HepG2 (cell line): ENCODE measurements around the gene RPL26.

Experiments
- IRF9 ChIP-seq: sonication (generic); formaldehyde crosslinking; IDR thresholded peaks from 2 replicates; pipeline ENCODE4 v1.8.0; 2022; ENCODE audit warnings: missing genetic modification reagents, mild to moderate bottlenecking, borderline replicate concordance
- POLR2AphosphoS5 ChIP-seq: IDR thresholded peaks from 2 replicates; pipeline ENCODE4 v1.6.1; 2012; ENCODE audit warnings: low read depth, low read length
- RFX5 ChIP-seq: IDR thresholded peaks from 2 replicates; pipeline ENCODE4 v1.6.1; 2011; ENCODE audit warnings: low read depth, low read length, improper control_type of control experiment
- ZNF609 ChIP-seq: sonication (generic); formaldehyde crosslinking; IDR thresholded peaks from 2 replicates; pipeline ENCODE4 v1.4.0; 2020; ENCODE audit warnings: mild to moderate bottlenecking, missing genetic modification reagents, borderline replicate concordance
- TF ChIP-seq, protein P1 (sequence below): sonication (generic); formaldehyde crosslinking; IDR thresholded peaks from 2 replicates; pipeline ENCODE4 v1.8.1; 2023; ENCODE audit warnings: mild to moderate bottlenecking, missing genetic modification reagents, borderline replicate concordance

DNA sequence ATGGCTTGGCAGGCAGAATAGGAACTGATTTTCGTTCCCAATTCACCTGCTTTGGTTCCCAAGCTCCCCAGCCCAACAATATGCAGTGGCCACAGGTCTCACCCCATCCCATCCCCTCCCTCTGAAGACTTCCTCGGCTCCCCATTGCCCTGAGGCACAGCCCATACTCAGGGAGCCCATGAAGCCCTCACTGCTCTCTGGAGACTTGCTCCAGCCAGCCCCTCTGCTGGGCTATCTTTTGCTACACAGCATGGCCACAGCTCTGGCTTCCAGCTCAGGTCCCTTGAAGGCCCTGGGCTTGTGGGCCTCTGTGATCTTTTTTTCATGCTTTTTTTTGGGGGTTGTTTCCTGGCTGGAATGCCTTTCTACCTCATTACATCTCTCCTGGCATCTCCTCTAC is 23.2 kb upstream of the RPL26 start:
- TF ChIP-seq POLR2AphosphoS5 = no peak
- no peak for TF ChIP-seq RFX5
- TF ChIP-seq IRF9 (CRISPR knock-in tag) = no peak
- TF ChIP-seq, protein P1, sequence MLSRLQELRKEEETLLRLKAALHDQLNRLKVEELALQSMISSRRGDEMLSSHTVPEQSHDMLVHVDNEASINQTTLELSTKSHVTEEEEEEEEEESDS (CRISPR knock-in tag) = no peak
- no peak for TF ChIP-seq ZNF609 (CRISPR knock-in tag)
